Gastroesophageal sphincter (tissue), 3 donors: ENCODE measurements around the gene SSUH2.

ENCODE experiments used
- CTCF ChIP-seq, 4 experiments: fragments of 200-600 bp in 2 of 4; fragments of 450-650 bp in 2 of 4; sonication (generic) in 1 of 4; IDR thresholded peaks; one replicate each; pipeline ENCODE4 v1.5.1; 2017 to 2019; ENCODE audit warnings: antibody characterized with exemption in 4 of 4, mild to moderate bottlenecking in 2 of 4, moderate library complexity in 2 of 4
- POLR2A ChIP-seq, 2 donors: fragments of 450-650 bp; IDR thresholded peaks; one replicate each; pipeline ENCODE4 v1.6.1; 2017; ENCODE audit warnings: antibody characterized with exemption in 2 of 2, mild to moderate bottlenecking in 2 of 2, moderate library complexity in 1 of 2

- TF ChIP-seq CTCF (IDR thresholded peaks at IDR 0.05) = no peak
- no peak for TF ChIP-seq POLR2A (IDR thresholded peaks at IDR 0.05)
Observed at GRCh38 chr3:8673083-8673737, 28.6 kb upstream of the SSUH2 start.
